MG63 (cell line): ENCODE data around the gene ABITRAM. TPM values are rescaled to one million over a fixed set of nuclear protein-coding genes. Genes with fewer than 3 reads are reported as not detected.
"Not testable (repeated sequence)": the region's sequence is repeated elsewhere in the genome, so short reads cannot be mapped to it uniquely, and the experiment has no call there.

Experiments
- DNase-seq: peaks from one replicate; pipeline ENCODE4 v3.0.0-alpha.2; 2020
- H3K27me3 ChIP-seq: fragments of 250-450 bp; sonication (Bioruptor Pico); 2 replicates; pipeline ENCODE4 v1.5.1; 2020; ENCODE audit warnings: mild to moderate bottlenecking, moderate library complexity
- H3K36me3 ChIP-seq: fragments of 250-450 bp; sonication (Bioruptor Pico); 2 replicates; pipeline ENCODE4 v1.5.1; 2020; ENCODE audit warnings: mild to moderate bottlenecking, moderate library complexity
- H3K4me3 ChIP-seq: fragments of 250-450 bp; sonication (Bioruptor Pico); 2 replicates; pipeline ENCODE4 v1.5.1; 2020; ENCODE audit warnings: mild to moderate bottlenecking, moderate library complexity
- H3K9me3 ChIP-seq: fragments of 250-450 bp; sonication (Bioruptor Pico); 2 replicates; pipeline ENCODE4 v1.5.1; 2020; ENCODE audit warnings: mild to moderate bottlenecking, moderate library complexity
- total RNA-seq: library from RNA; depleted of rRNA; stranded (reverse); fragments of >200 nt; shearing (Covaris generic); gene quantifications from 2 replicates; pipeline ENCODE4 v1.2.3, GENCODE V29; 2014; ENCODE audit warnings: low replicate concordance; rRNA removed

The ABITRAM gene
- total RNA-seq, 1 experiment from 2014 or later = 13.3 TPM

GRCh38 chr9:108963459-108964143 is 29.4 kb downstream of the ABITRAM start:
- peak; percentile 37 for DNase-seq
- Histone ChIP-seq H3K4me3 (no peak overlapping the region), H3K36me3 (no peaks in the 10 kb centered on the region; the same call in none of the 2 replicates), H3K27me3 (no peaks in the 10 kb centered on the region), H3K9me3 (no peaks in the 10 kb centered on the region)

- Histone ChIP-seq H3K36me3 (peaks cover 14% of the 10 kb centered on the region), H3K9me3 (no peaks in the 10 kb centered on the region), H3K4me3 (no peak overlapping the region), H3K27me3 (no peaks in the 10 kb centered on the region)
- DNase-seq = no peak
These were observed 33.7 kb downstream of the ABITRAM start for GRCh38 chr9:108967916-108968315.

- H3K36me3 ChIP-seq = peaks cover 17% of the 10 kb centered on the region
- not testable (repeated sequence) for DNase-seq, H3K4me3 ChIP-seq, H3K27me3 ChIP-seq, H3K9me3 ChIP-seq
These were observed 37.2 kb downstream of the ABITRAM start for GRCh38 chr9:108971392-108971791.

DNA sequence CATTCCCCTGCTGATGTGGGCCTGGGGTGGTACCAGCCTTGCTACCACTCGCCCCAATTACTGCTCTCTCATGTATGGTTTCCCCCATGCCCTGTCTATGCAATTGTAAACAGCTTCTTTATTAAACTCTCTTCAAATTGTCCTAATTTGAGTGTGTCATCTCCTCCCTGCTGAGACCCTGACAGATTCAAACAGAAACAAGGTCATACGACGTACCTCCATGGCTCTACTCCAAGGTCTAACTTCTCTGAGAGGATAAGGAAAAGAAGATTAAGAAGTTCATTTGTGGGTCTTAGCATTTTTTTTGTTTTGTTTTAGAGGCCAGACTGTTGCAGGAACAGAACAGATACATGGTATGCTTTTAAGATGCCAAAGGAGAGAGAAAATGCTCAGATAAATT is 38.0 kb downstream of the ABITRAM start:
- Histone ChIP-seq H3K36me3 (peaks cover 20% of the 10 kb centered on the region), H3K4me3 (no peak overlapping the region), H3K27me3 (no peaks in the 10 kb centered on the region), H3K9me3 (no peaks in the 10 kb centered on the region)
- no peak for DNase-seq

- Histone ChIP-seq H3K4me3 (no peak overlapping the region), H3K9me3 (no peaks in the 10 kb centered on the region), H3K36me3 (peaks cover 20% of the 10 kb centered on the region), H3K27me3 (no peaks in the 10 kb centered on the region)
- DNase-seq = peak; percentile 6
These were observed 38.5 kb downstream of the ABITRAM start for GRCh38 chr9:108972626-108973209.

DNA sequence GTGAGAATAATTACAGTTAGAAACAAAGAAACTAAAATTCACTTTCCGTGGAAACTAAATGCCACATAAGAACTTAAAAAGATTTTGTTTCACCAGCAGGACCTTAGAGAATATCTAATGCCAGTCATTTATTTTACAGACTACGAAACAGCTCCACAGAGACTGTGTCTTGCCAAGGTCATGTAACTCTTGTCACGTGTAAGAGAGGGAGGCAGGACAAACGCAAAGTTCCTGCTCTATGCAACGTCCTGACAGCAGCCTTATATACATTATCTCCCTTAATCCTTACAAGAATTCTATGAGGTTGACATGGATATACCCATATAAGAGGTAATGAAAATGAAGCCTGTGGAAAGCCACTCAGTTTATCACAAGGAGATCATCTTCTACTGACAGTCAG is 39.7 kb downstream of the ABITRAM start:
- H3K4me3 ChIP-seq = no peak overlapping the region
- no peaks in the 10 kb centered on the region for H3K9me3 ChIP-seq
- no peak for DNase-seq
- H3K27me3 ChIP-seq = no peaks in the 10 kb centered on the region
- peaks cover 20% of the 10 kb centered on the region for H3K36me3 ChIP-seq

DNA sequence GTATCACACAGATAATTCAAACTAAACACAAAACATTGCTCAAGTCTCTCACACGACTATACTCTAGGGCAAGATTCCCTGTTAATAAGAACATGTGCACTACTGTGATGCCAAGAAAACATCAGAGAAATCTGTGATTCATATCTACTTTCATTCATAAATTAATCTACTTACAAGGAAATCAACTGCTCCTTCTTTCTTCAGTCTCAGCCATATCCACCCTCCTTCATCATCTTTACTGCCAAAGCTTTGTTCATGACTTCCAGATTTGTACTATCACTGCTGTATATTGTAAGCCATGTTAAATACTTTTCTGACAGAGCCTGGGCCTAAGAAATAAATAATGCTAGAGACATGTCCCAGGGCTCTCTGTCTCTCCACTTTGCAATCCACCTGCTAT is 44.0 kb downstream of the ABITRAM start:
- Histone ChIP-seq H3K4me3 (no peak overlapping the region), H3K9me3 (no peaks in the 10 kb centered on the region), H3K36me3 (peaks cover 16% of the 10 kb centered on the region), H3K27me3 (no peaks in the 10 kb centered on the region)
- no peak for DNase-seq

DNA sequence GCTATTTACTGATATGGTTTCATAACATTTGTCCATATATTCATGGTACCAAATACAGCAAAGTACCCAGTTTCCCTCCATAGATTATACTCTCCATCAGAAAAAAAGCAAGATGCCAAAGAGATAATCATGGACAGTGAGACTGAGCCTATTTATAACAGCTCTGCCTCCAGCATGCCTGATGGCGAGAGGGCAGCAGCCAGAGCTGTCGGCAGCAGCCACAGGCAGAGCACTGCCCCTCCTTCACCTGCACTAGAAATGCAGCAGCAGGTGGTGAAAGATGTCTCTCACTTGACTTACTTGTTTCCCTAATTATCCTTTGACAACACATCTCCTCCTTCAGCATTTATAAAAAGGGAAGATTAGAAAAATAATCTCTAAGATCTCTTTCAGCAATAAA is 46.7 kb downstream of the ABITRAM start:
- Histone ChIP-seq H3K36me3 (peaks cover 16% of the 10 kb centered on the region), H3K27me3 (no peaks in the 10 kb centered on the region), H3K4me3 (no peak overlapping the region), H3K9me3 (no peaks in the 10 kb centered on the region)
- no peak for DNase-seq

DNA sequence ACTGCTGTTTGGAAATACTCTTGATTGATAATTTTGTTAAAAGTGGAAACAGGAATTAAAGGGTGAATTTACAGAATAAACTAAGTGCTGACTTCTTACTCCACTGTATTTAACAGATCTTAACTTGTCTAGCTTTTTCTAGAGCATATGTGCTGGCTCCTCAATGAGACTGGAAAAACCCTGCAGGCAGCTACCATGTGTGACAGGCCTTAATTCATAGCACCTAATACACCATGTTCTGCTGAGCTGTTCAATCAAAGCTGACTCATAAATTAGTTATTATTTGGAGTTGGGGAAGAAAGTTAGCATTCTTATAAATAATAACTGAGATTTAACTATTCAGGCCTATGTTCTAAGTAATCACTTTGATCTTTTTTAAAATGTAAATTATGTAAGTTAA is 49.7 kb downstream of the ABITRAM start:
- no peaks in the 10 kb centered on the region for H3K9me3 ChIP-seq
- no peak overlapping the region for H3K4me3 ChIP-seq
- H3K36me3 ChIP-seq = peaks cover 16% of the 10 kb centered on the region
- DNase-seq = no peak
- H3K27me3 ChIP-seq = no peaks in the 10 kb centered on the region

Other genes with a start within 250 kb of the ABITRAM start
- not detected in 2 replicates for gene ACTL7B, start 78.4 kb upstream of the ABITRAM start, total RNA-seq
- not detected in 2 replicates for gene ACTL7A, start 72.1 kb upstream of the ABITRAM start, total RNA-seq
- gene ELP1, start 276 bp upstream of the ABITRAM start, total RNA-seq = 34.6 and 49.3 TPM in 2 replicates
- 84.5 and 157 TPM in 2 replicates for gene CTNNAL1, start 79.1 kb downstream of the ABITRAM start, total RNA-seq
- gene TMEM245, start 185.5 kb downstream of the ABITRAM start, total RNA-seq = 20.0 and 20.5 TPM in 2 replicates
- not detected in 2 replicates for gene FRRS1L, start 232.8 kb downstream of the ABITRAM start, total RNA-seq